Effector memory CD4-positive, alpha-beta T cell (primary cell): ENCODE data around the gene LDAF1.
"Not testable (repeated sequence)": the region's sequence is repeated elsewhere in the genome, so short reads cannot be mapped to it uniquely, and the experiment has no call there.

ENCODE experiments used
- DNase-seq, 3 donors: peaks; one replicate each; pipeline ENCODE4 v3.0.0-alpha.2; 2020
- H3K27ac ChIP-seq: 2 replicates; pipeline ENCODE4 v1.7.0; 2013; ENCODE audit warnings: mild to moderate bottlenecking, low read length, moderate library complexity; ENCODE audit not compliant: insufficient read depth, poor library complexity, severe bottlenecking
- H3K27me3 ChIP-seq: replicated peaks from 2 replicates; pipeline ENCODE4 v1.7.0; 2013; ENCODE audit warnings: mild to moderate bottlenecking, low read length; ENCODE audit not compliant: insufficient read depth, control insufficient read depth, poor library complexity, severe bottlenecking
- H3K36me3 ChIP-seq: 2 replicates; pipeline ENCODE4 v1.7.0; 2013; ENCODE audit warnings: mild to moderate bottlenecking, low read length, moderate library complexity; ENCODE audit not compliant: control insufficient read depth, insufficient read depth
- H3K4me1 ChIP-seq: 2 replicates; pipeline ENCODE4 v1.7.0; 2013; ENCODE audit warnings: low read length, mild to moderate bottlenecking; ENCODE audit not compliant: control insufficient read depth, insufficient read depth, poor library complexity, severe bottlenecking
- H3K4me3 ChIP-seq: 2 replicates; pipeline ENCODE4 v1.7.0; 2013; ENCODE audit warnings: low read length, low read depth, mild to moderate bottlenecking; ENCODE audit not compliant: insufficient read depth, poor library complexity, severe bottlenecking
- H3K9me3 ChIP-seq: 2 replicates; pipeline ENCODE4 v1.7.0; 2013; ENCODE audit warnings: mild to moderate bottlenecking, low read length, moderate library complexity; ENCODE audit not compliant: control insufficient read depth
- total RNA-seq, 3 donors: gene quantifications; one replicate each; lab custom pipeline; 2026; lab: John Stamatoyannopoulos, UW

LDAF1 gene
- total RNA-seq, result 10.0 to 18.0 (median 11.6) reads per million in 3 donors

DNA sequence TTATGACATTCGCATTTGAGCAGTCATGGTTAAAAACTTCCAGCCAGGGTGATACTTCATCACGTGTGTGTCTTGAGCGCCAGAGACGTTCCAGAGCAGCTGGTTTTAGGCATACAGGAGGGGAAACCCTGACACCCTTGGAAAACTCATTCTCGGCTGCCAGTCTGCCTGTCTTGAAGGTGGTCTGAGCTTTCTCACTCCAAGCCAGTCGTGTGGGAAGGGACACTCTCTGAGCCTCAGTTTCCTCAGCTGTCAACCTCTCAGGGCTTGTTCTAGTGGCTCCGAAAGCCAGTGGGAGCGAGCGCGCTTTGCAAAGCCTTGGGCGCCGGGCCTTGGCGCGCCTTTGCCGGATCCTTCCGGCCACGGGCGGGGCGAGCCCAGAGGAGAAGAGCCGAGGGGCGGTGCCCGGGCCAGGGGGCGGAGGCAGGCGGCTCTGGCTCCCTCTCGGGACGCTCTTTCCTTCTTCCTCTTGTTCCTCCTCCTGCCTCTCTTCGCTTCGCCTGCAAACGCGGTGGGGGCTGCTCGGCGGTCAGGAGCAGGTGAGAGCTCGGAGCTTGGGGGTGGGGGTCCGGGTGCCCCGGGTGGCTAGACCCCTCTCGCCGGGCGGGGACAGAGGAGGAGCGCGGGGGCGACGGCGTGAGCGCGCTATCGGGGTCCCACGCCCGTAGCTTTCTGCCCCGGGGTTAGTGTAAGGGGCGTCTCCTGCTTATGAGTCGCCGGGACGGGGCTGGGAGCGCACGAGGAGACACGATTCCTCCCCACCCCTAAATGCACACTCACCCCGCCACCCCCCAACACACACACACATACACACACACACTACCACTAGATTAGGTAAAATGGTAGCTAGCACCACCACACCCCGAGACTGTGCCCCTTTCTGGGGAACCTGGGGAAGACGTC is at the start of gene LDAF1:
Gene LDAF1, plus strand, starts transcription at position 467 of the 903 bp plus-strand sequence. CDS start 2,509 bp downstream, outside the sequence.
- Histone ChIP-seq H3K27ac (peak within 1 kb of the TSS; percentile 10), H3K27me3 (no peaks in the 10 kb centered on the region), H3K4me3 (peak within 1 kb of the TSS; percentile 81), H3K9me3 (no peaks in the 10 kb centered on the region), H3K4me1 (peaks cover 14% of the 10 kb centered on the region), H3K36me3 (no peaks in the 10 kb centered on the region)
- DNase-seq, result peak; percentile 34 to 61 (median 60)

DNA sequence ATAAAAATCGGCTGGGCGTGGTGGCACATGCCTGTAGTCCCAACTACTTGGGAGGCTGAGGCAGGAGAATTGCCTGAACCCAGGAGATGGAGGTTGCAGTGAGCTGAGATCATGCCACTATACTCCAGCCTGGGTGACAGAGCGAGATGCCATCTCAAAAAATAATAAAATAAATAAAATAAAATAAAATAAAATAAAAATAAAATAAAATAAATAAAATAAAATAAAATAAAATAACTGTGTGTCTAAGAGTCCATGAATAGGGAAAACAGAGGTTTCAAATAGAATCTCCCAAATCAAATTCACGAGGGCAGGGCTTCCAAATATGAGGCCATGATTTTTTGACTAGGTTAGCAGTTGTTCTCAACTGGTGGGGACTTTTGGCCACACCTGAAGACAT is 42.9 kb upstream of the LDAF1 start:
- not testable (repeated sequence) for H3K36me3 ChIP-seq, H3K4me3 ChIP-seq, H3K9me3 ChIP-seq, H3K27me3 ChIP-seq, H3K27ac ChIP-seq, DNase-seq, H3K4me1 ChIP-seq

DNA sequence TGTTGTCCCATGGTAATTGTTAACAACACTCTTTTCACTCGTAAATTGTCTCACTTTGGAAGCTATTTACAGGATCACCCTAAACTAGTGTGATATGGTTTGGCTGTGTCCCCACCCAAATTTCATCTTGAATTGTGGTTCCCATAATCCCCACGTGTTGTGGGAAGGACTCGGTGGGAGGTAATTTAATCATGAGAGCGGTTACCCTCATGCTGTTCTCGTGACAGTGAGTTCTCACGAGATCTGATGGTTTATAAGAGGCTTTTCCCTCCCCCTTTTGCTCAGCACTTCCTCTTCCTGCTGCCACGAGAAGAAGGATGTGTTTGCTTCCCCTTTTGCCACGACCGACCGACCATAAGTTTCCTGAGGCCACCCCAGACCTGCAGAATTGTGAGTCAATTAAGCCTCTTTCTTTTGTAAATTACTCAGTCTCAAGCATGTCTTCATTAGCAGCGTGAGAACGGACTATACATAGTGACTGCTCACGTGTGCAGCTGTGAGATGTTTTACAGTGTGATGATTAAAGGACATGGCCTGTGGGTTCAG is 42.3 kb upstream of the LDAF1 start:
- DNase-seq, result no peak
- Histone ChIP-seq H3K27ac (no peak overlapping the region), H3K4me1 (no peaks in the 10 kb centered on the region), H3K4me3 (peak overlapping the region; percentile 23), H3K27me3 (no peaks in the 10 kb centered on the region), H3K9me3 (no peaks in the 10 kb centered on the region), H3K36me3 (no peaks in the 10 kb centered on the region)

DNA sequence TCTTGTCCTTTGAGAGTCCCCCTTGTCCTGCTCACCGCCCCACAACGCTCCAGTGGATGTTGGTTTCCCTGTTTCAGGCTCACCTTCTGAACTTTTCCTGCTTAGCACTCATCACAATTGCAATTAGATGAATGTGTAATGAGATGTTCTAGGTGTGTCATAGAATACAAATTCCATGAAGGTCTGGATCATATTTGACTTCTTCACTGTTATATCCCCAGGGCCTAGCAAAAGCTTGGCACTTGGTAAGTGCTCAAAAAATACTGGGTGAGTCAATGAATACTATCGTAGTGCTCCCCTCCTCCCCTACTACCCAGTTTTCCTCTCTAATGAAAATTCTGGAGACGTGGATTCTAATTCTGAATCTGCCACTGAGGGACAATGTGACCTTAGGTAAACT is 40.9 kb upstream of the LDAF1 start:
- Histone ChIP-seq H3K9me3 (no peaks in the 10 kb centered on the region), H3K4me3 (no peak overlapping the region), H3K27me3 (no peaks in the 10 kb centered on the region), H3K27ac (no peak overlapping the region), H3K36me3 (no peaks in the 10 kb centered on the region), H3K4me1 (no peaks in the 10 kb centered on the region)
- DNase-seq, result no peak

DNA sequence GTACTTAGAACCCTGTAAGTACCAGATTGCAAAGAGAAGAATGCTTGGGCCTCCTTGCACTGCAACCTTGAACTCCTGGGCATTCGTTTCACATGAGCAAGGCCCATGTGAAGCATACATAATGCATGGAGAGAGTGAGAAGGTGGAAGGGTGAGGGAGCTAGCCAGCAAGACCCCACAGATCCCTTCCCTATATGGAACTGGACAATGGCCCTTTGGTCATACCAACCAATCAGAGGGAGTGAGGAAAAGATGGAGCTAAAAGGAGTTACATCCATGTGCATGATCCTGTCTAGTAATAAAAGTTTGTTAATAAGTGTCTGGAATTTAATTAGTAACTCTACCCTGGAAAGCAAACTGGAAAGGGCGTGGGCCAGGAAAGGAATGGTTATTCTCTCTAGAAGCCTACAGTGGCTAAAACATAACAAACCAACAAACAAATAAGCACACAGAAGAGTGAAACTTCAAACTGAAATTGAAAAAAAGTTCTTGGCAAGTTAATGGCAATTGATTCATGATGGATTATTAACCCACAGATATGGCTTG is 37.4 kb upstream of the LDAF1 start:
- Histone ChIP-seq H3K4me1 (no peaks in the 10 kb centered on the region), H3K27me3 (no peaks in the 10 kb centered on the region), H3K9me3 (no peaks in the 10 kb centered on the region), H3K36me3 (no peaks in the 10 kb centered on the region), H3K4me3 (no peak overlapping the region), H3K27ac (no peak overlapping the region)
- no peak for DNase-seq

DNA sequence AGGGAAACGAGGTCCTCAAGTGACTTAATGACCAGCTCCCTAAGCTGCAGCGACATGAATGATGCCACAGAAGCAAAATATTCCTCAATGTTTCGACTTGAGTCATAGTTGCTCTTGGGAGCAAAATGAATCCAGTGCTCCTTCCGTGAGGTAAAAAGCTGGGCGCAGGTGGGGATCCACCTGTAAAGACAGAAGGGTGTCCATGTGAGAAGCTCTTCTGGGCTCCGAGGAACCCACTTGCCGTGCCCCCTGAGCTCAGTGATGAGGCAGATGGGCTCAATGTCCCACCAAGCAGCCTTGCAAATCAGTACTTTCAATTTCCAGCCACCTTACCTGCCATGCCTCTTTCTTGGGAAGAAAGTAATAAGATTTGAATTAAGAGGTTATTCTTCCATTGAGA is 33.3 kb upstream of the LDAF1 start:
- Histone ChIP-seq H3K36me3 (no peaks in the 10 kb centered on the region), H3K4me3 (no peak overlapping the region), H3K4me1 (no peaks in the 10 kb centered on the region), H3K27ac (no peak overlapping the region), H3K9me3 (no peaks in the 10 kb centered on the region), H3K27me3 (no peaks in the 10 kb centered on the region)
- DNase-seq, result no peak

DNA sequence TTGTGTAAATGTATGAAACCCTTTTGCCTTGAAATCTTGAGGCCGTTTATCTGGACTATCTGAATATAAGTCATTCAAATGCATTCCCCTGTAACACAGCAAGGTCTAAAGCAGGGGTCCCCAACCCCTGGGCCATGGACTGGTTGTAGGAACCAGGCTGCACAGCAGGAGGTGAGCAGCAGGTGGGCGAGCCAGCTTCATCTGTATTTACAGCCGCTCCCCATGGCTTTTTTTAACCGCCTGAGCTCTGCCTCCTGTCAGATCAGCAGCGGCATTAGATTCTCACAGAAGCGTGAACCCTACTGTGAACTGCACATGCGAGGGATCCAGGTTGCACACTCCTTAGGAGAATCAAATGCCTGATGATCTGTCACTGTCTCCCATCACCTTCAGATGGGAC is 32.0 kb upstream of the LDAF1 start:
- Histone ChIP-seq H3K4me3 (no peak overlapping the region), H3K9me3 (no peaks in the 10 kb centered on the region), H3K4me1 (no peaks in the 10 kb centered on the region), H3K36me3 (no peaks in the 10 kb centered on the region), H3K27ac (no peak overlapping the region), H3K27me3 (no peaks in the 10 kb centered on the region)
- no peak for DNase-seq

DNA sequence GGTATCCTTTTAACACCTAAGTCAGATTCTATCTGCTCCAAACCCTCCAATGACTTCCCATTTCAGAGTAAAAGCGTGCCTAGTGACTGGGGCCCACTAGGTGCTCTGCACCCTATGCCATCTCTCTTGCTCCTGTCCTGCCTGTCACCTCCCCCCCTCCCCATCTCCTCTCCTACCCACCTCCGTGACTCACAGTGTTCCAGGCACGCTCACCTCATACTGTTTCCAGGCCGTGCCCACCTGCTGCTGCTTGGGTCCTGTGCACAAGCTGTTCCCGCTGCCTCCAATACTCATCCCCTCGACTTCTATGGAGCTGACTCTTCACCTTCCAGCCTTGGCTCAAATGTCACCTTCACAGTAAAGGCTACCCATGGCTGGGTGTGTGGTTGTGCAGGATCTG is 29.5 kb upstream of the LDAF1 start:
- H3K9me3 ChIP-seq, result no peaks in the 10 kb centered on the region
- no peaks in the 10 kb centered on the region for H3K27me3 ChIP-seq
- DNase-seq, result no peak
- no peak overlapping the region for H3K4me3 ChIP-seq
- no peak overlapping the region for H3K27ac ChIP-seq
- no peaks in the 10 kb centered on the region for H3K4me1 ChIP-seq
- no peaks in the 10 kb centered on the region for H3K36me3 ChIP-seq

DNA sequence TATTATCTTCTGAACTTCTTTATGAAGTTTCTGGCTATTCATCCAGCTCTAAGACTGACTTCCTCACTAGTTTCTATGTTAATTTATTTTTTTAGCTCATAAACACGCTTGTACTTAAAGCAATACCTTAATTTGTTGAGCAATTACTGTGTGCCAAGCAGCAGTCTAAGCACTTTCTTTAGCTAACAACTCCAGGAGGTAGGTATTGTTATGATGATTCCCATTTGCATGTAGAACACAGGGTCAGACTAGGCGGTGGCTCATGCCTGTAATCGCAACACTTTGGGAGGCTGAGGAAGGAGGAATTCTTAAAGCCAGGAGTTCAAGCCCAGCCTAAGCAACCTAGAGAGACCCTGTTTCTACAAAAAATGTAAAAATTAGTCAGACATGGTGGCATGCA is 27.7 kb upstream of the LDAF1 start:
- no peak overlapping the region for H3K27ac ChIP-seq
- no peaks in the 10 kb centered on the region for H3K4me1 ChIP-seq
- H3K9me3 ChIP-seq, result no peaks in the 10 kb centered on the region
- no peaks in the 10 kb centered on the region for H3K27me3 ChIP-seq
- DNase-seq, result no peak
- H3K36me3 ChIP-seq, result no peaks in the 10 kb centered on the region
- no peak overlapping the region for H3K4me3 ChIP-seq

DNA sequence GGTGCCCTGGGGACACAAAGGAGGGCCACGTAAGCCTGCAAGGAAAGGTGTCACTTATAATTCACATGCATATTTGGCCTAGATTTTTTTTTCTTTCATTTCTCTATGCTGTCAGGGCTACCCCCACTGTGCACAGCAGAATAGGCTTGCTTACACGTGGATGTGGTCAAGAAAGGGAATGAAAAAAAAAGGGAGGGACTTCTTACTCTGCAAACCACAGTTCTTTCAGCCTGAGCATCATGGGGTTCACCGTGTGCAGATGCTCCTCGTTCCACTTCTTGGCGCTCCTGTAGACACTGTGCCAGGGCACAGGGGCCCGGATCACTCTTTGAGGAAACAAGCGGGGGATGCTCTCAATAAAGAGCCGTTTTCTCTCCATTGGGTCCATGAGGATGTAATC is 24.4 kb upstream of the LDAF1 start:
- Histone ChIP-seq H3K27me3 (no peaks in the 10 kb centered on the region), H3K4me3 (no peak overlapping the region), H3K4me1 (no peaks in the 10 kb centered on the region), H3K9me3 (no peaks in the 10 kb centered on the region), H3K27ac (no peak overlapping the region), H3K36me3 (no peaks in the 10 kb centered on the region)
- DNase-seq, result no peak
